ENCODE results near the gene SH2B3.

- peak in 5 of 7 experiments; percentile 28 to 78 (median 50) for TF ChIP-seq CTCF (IDR thresholded peaks at IDR 0.05)
- peak in 1 of 3 donors; percentile 44 for TF ChIP-seq POLR2AphosphoS5 (IDR thresholded peaks at IDR 0.05)
- TF ChIP-seq POLR2A (IDR thresholded peaks at IDR 0.05): no peak
Observed at GRCh38 chr12:111405149-111405858, 419 bp upstream of the SH2B3 start.
